ENCODE data around the gene NINJ2. TPM values are rescaled to one million over a fixed set of nuclear protein-coding genes. Genes with fewer than 3 reads are reported as not detected.

The NINJ2 gene
- total RNA-seq, 1 donor from 2014 or later, result 0.26 TPM

- Histone ChIP-seq H3K36me3 (ENCODE audit: control insufficient read depth, insufficient read depth, low read length) (no peaks in the 10 kb centered on the region), H3K4me3 (ENCODE audit: low read depth, low read length) (no peak overlapping the region), H3K27me3 (ENCODE audit: control insufficient read depth, insufficient read depth, low read length) (no peaks in the 10 kb centered on the region)
- FAIRE-seq (no peak), DNase-seq (ENCODE audit: low read depth) (no peak)
- no peak for TF ChIP-seq CTCF (IDR thresholded peaks at IDR 0.05; ENCODE audit: insufficient read depth, low read length, severe bottlenecking)
These were observed 79.9 kb downstream of the NINJ2 start for GRCh38 chr12:583251-583869.

GRCh38 chr12:581746-582145 is 81.5 kb downstream of the NINJ2 start:
- Histone ChIP-seq H3K36me3 (ENCODE audit: control insufficient read depth, insufficient read depth, low read length) (no peaks in the 10 kb centered on the region), H3K27me3 (ENCODE audit: control insufficient read depth, insufficient read depth, low read length) (no peaks in the 10 kb centered on the region), H3K4me3 (ENCODE audit: low read depth, low read length) (no peak overlapping the region)
- FAIRE-seq (no peak), DNase-seq (ENCODE audit: low read depth) (no peak)
- TF ChIP-seq CTCF (IDR thresholded peaks at IDR 0.05; ENCODE audit: insufficient read depth, low read length, severe bottlenecking), result no peak

GRCh38 chr12:581321-581720 is 81.9 kb downstream of the NINJ2 start:
- no peak for DNase-seq (ENCODE audit: low read depth)
- Histone ChIP-seq H3K4me3 (ENCODE audit: low read depth, low read length) (no peak overlapping the region), H3K36me3 (ENCODE audit: control insufficient read depth, insufficient read depth, low read length) (no peaks in the 10 kb centered on the region), H3K27me3 (ENCODE audit: control insufficient read depth, insufficient read depth, low read length) (no peaks in the 10 kb centered on the region)
- no peak for FAIRE-seq
- TF ChIP-seq CTCF (IDR thresholded peaks at IDR 0.05; ENCODE audit: insufficient read depth, low read length, severe bottlenecking), result no peak

DNA sequence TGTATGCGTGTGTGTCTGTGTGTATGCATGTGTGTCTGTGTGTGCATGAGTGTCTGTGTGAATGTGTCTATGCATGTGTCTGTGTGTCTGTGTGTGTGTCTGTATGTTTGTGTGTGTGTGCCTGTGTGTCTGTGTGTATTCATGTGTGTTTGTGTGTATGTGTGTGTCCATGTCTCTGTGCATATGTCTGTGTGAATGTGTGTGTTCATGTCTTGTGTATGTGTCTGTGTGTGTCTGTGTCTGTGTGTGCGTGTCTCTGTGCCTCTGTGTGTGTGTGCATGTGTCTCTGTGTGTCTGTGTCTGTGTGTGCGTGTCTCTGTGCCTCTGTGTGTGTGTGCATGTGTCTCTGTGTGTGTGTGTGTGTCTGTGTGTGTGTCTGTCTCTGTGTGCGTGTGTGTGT is 82.4 kb downstream of the NINJ2 start:
- Histone ChIP-seq H3K27me3 (ENCODE audit: control insufficient read depth, insufficient read depth, low read length) (no peaks in the 10 kb centered on the region), H3K4me3 (ENCODE audit: low read depth, low read length) (no peak overlapping the region), H3K36me3 (ENCODE audit: control insufficient read depth, insufficient read depth, low read length) (no peaks in the 10 kb centered on the region)
- TF ChIP-seq CTCF (IDR thresholded peaks at IDR 0.05; ENCODE audit: insufficient read depth, low read length, severe bottlenecking), result no peak
- DNase-seq (ENCODE audit: low read depth), result no peak
- FAIRE-seq, result peak; percentile 96

DNA sequence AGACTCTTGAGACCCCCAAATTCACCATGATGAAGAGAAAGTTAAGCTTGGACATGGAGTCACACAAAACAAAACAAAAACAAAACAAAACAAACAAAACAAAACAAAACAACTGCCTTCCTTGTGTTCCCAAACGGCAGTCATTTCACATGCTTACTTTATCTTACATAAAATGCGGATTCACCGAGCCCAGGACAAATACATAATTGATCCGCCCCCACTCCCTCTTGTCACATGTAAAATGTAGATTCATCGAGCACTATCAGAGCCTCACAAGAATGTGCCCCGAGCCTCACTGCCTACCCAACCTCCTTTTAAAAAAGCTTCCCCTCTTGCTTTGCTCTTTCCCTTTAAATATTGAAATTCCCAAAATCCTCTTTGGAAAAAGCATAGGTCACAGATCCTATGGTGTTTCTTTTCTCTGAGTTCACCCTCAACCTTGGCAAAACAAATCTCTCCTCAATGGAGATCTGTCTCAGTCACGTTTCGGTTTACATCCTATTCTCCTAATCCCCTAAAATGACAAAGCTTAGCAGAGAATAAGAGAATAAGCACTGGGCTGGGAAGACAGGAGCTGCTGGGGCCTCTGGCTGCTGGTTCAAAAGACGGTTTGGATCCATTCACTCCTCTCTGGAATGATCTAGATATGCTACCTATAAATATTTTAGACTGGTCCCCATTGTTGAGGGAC is 83.7 kb downstream of the NINJ2 start:
- FAIRE-seq (no peak), DNase-seq (ENCODE audit: low read depth) (no peak)
- Histone ChIP-seq H3K27me3 (ENCODE audit: control insufficient read depth, insufficient read depth, low read length) (no peaks in the 10 kb centered on the region), H3K36me3 (ENCODE audit: control insufficient read depth, insufficient read depth, low read length) (no peaks in the 10 kb centered on the region), H3K4me3 (ENCODE audit: low read depth, low read length) (no peak overlapping the region)
- no peak for TF ChIP-seq CTCF (IDR thresholded peaks at IDR 0.05; ENCODE audit: insufficient read depth, low read length, severe bottlenecking)

Measured in bronchial epithelial cell (primary cell).